Measurements from ENCODE around the gene PCID2.
"Not testable (repeated sequence)": the region's sequence is repeated elsewhere in the genome, so short reads cannot be mapped to it uniquely, and the experiment has no call there.

The PCID2 gene

GRCh38 chr13:113169277-113170272 lies 38.9 kb downstream of the PCID2 start:
- FAIRE-seq (peak; percentile 28), DNase-seq (ENCODE audit: insufficient read length, low spot score) (no peak)

DNA sequence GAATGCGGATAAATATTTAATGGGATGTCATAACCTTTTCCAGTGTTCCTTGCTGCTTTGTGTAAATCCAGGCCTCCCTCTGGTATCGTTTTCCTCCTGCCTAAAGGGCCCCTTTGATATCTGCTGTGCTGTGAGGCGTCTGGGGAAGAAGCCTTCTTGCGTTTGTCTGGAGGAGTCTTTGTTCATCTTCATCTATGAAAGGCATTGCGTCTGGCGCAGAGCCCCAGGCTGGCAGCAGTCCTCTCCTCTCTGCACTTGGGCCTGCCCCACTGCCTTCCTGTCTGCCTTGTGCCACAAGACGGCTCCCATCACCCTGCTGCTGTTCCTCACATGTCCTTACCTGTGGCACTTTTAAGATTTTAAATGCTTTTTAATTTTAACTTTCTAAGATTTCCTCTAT lies 40.3 kb downstream of the PCID2 start:
- no peak for FAIRE-seq
- DNase-seq (ENCODE audit: insufficient read length, low spot score), result no peak

DNA sequence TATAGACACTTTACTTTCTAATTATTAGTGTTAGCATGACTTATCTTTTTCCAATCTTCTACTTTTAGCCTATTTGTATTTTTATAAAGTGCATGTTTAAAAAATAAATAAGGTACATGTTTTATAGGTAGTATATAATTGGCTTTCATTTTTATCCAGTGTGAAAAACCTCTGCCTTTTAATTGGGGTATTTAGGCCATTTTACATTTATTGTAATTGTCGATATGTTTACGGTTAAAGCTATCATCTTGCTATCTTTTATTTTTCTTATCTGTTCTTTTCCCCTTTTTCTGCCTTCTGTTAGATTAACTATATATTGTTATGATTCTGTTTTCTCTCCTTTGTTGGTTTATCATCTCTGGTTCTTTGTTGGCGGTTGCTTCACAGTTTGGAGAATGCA lies 40.9 kb downstream of the PCID2 start:
- FAIRE-seq (no peak), DNase-seq (ENCODE audit: insufficient read length, low spot score) (no peak)

DNA sequence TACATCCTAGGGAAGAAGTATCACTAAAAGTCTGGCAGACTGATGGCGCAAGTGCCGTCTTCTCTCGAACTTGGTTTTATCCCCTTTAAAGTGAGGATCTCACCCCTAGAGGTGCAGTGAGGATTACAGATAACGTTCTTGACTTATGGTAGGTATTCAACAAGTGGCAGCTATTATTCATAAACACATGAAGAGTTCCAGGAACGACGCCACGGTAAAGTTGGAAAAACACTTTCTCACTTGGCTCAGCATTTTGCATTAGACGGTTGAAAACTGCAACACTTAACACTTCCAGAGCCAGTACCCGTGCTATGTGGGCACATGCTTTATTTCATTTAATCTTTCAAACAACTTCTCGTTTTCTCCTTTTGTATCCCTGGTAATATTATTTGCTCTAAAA lies 41.3 kb downstream of the PCID2 start:
- FAIRE-seq (no peak), DNase-seq (ENCODE audit: insufficient read length, low spot score) (no peak)

GRCh38 chr13:113166681-113167080 lies 41.8 kb downstream of the PCID2 start:
- DNase-seq (ENCODE audit: insufficient read length, low spot score) (no peak), FAIRE-seq (no peak)

DNA sequence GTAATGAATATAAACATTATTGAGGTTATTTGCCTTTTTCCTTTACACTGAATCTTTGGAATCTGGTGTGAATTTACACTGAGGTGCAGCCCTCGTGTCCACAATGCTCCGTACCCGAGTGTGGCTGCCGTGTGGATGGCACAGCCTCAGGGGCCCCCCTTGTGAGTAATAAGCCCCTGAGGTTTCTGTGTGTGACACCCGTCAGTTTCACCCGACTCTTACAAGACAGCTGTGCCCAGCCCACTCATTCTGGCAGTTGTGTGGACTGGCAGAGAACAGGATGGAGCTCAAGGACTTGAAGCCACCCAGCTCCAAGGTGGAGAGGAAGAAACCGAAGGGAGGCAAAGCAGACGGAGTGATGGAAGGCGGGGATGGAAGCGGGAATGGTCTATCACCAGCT lies 42.2 kb downstream of the PCID2 start:
- FAIRE-seq (no peak), DNase-seq (ENCODE audit: insufficient read length, low spot score) (no peak)

GRCh38 chr13:113164492-113164891 lies 44.0 kb downstream of the PCID2 start:
- FAIRE-seq, result no peak
- DNase-seq (ENCODE audit: insufficient read length, low spot score), result no peak

DNA sequence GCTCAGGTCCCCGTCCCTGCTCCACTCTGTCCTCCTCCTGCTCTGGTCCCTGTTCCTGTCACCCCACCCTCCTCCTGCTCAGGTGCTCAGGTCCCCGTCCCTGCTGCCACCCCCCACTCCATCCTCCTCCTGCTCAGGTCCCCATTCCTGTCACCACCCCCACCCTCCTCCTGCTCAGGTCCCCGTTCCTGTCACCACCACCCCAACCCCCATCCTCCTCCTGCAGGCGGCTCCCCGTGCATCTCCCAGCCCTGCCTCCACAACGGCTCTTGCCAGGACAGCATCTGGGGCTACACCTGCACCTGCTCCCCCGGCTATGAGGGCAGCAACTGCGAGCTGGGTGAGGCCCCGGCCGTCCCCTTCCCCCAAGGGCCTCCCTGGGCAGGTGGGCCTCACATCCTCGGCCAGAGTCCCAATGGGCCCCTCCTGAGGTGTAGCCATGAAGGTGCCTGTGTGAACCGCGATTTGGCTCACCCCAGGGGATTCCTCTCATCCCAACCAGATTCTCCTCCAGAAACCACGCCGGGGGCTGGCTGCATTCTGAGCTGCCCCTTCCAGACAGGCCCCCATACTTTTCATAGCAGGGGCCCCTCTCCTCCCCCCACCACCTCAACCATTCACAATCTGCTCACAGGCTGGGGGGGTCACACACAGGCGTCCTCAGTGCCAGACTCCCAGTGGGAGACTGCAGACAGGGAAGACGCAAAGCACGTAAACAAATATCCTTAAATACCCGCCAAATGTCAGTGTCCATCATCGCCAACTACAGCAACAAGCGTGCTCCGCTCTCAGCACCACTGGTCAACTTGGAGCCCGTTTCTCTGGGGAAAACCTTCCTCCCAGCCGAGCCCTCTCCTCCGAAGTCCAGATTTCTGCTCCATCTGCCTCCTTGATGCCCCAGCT lies 45.4 kb downstream of the PCID2 start:
- FAIRE-seq (no peak), DNase-seq (ENCODE audit: insufficient read length, low spot score) (no peak)

- not testable (repeated sequence) for FAIRE-seq; DNase-seq (ENCODE audit: insufficient read length, low spot score)
Observed at GRCh38 chr13:113161975-113162374, 46.5 kb downstream of the PCID2 start.

DNA sequence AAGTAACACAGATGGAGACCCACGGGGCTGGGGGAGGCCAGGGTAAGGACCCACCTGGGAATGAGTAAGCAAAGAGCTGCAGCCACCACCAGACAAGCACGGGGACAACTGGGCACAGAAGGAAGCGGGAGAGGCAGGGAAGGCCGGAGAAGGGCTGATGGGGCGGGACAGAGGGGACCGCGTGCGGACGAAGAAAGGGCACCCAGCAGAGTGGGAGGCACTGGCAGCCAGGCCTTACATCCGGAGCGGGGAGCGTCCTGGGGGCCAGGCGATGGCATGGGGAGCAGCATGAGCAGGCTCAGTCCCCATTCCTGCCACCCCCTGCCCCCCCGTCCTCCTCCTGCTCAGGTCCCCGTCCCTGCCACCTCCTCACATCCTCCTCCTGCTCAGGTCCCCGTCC lies 47.0 kb downstream of the PCID2 start:
- FAIRE-seq (no peak), DNase-seq (ENCODE audit: insufficient read length, low spot score) (no peak)

GRCh38 chr13:113160983-113161382 lies 47.5 kb downstream of the PCID2 start:
- DNase-seq (ENCODE audit: insufficient read length, low spot score) (no peak), FAIRE-seq (no peak)

DNA sequence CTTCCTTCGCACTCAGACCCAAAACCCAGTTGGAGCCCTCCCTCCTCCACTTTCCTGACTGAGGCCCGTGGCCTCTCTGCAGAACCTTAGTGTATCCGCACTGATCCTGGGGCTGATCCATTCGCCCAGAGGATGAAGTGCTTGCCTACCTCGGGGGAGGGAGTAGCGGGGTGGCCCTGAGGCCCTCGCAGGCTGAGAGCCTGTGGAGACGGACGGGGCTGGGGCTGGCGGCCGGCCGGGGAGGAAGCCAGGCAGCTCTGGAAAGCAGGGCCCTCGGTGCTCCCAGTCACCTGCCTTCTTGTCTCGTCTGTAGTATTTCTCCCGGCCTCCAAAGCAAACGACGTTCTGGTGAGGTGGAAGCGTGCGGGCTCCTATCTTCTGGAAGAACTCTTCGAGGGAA lies 48.8 kb downstream of the PCID2 start:
- DNase-seq (ENCODE audit: insufficient read length, low spot score), result no peak
- no peak for FAIRE-seq

GRCh38 chr13:113158946-113159345 lies 49.5 kb downstream of the PCID2 start:
- no peak for FAIRE-seq
- no peak for DNase-seq (ENCODE audit: insufficient read length, low spot score)

DNA sequence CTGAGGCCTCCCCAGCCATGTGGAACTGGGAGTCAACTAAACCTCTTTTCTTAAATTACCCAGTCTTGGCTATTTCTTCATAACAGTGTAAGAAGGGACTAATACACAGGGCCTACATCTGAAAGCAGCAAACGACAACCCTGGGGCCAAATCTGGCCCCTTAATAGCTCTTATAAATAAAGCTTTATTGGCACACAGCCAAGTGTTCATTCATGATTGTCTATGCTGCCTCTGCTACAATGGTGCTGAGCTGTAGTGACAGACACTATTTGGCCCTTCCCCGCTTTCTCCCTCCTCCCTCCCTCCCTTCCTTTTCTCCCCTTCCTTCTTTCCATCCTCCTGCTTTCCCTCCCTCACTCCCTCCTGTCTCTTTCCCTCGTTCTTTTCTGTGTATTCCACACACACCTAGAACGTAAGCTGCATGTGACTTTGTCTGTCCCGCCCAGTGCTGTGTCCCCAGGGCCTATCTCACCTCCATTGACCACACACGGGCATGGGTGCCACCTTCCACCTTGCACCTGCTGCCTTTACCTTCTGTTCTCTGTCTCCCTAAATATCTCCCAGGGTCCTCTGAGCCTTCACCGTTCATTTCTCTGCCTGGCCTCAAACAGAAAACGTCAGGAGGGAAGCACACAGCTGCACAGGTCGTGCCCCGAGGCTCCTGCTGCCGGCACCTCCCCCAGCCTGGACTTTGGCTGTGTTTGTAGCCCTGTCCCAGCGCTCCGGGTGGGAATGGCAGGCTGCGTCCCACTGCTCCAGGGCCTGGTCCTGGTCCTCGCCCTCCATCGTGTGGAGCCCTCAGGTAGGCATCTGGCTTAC lies 50.3 kb downstream of the PCID2 start, which contains the start of gene PROZ:
Gene PROZ (plus strand): TSS at position 720 of the 819 bp plus-strand sequence. CDS start 13 bp downstream, at position 733.
- FAIRE-seq (no peak), DNase-seq (ENCODE audit: insufficient read length, low spot score) (no peak)

- FAIRE-seq, result no peak
- DNase-seq (ENCODE audit: insufficient read length, low spot score), result no peak
Observed at GRCh38 chr13:113157206-113157928, 51.1 kb downstream of the PCID2 start.

DNA sequence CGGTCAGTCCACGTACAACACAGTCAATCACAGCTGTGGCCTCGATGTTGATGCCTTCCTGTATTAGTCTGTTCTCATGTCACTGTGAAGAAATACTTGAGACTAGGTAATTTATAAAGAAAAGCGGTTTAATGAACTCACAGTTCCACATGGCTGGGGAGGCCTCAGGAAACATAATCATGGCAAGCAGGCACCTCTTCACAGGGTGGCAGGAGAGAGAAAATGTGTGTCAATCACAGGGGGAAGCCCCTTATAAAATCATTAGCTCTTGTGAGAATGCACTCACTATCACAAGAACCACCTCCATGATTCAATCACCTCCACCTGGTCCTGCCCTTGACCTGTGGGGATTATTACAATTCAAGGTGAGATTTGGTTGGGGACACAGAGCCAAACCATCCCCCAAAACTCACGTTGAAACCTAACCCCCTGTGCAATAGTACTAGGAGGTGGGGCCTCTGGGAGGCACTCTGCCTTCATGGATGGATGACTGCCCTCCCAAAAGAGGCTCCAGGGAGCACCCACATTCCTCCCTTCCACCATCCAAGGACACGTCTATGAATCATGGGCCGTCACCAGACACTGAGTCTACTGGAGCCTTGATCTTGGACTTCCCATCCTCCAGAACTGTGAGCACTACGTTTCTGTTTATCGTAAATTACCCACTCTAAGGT lies 52.4 kb downstream of the PCID2 start:
- DNase-seq (ENCODE audit: insufficient read length, low spot score), result no peak
- no peak for FAIRE-seq

GRCh38 chr13:113155201-113155600 lies 53.3 kb downstream of the PCID2 start:
- DNase-seq (ENCODE audit: insufficient read length, low spot score), result no peak
- FAIRE-seq, result no peak

- no peak for FAIRE-seq
Observed at GRCh38 chr13:113153810-113154748, 54.4 kb downstream of the PCID2 start.

More at GRCh38 chr13:113153810-113154748, 54.4 kb downstream of the PCID2 start:
- DNase-seq (ENCODE audit: insufficient read length, low spot score), result peak; percentile 60
